Glutamatergic neuron (in vitro differentiated cells): ENCODE measurements around the gene PDLIM4. TPM values are rescaled to one million over a fixed set of nuclear protein-coding genes. Genes with fewer than 3 reads are reported as not detected.

Experiments
- DNase-seq: peaks from one replicate; pipeline ENCODE4 v3.0.0; 2022
- H3K27ac Mint-ChIP-seq: one replicate; pipeline ENCODE4 v1.8.0; 2020; ENCODE audit warnings: mild to moderate bottlenecking, mixed read lengths, inconsistent platforms; ENCODE audit not compliant: unreplicated experiment
- H3K27me3 Mint-ChIP-seq: one replicate; pipeline ENCODE4 v1.8.0; 2020; ENCODE audit warnings: mild to moderate bottlenecking, moderate library complexity, mixed read lengths, inconsistent platforms; ENCODE audit not compliant: unreplicated experiment
- H3K36me3 Mint-ChIP-seq: one replicate; pipeline ENCODE4 v1.8.0; 2020; ENCODE audit warnings: mild to moderate bottlenecking, mixed read lengths, inconsistent platforms; ENCODE audit not compliant: unreplicated experiment
- H3K4me1 Mint-ChIP-seq: one replicate; pipeline ENCODE4 v1.8.0; 2020; ENCODE audit warnings: mild to moderate bottlenecking, low read depth, mixed read lengths, inconsistent platforms; ENCODE audit not compliant: unreplicated experiment
- H3K4me3 Mint-ChIP-seq: one replicate; pipeline ENCODE4 v1.8.0; 2020; ENCODE audit warnings: mild to moderate bottlenecking, mixed read lengths, inconsistent platforms; ENCODE audit not compliant: unreplicated experiment
- H3K9me3 Mint-ChIP-seq: one replicate; pipeline ENCODE4 v1.8.0; 2020; ENCODE audit warnings: mild to moderate bottlenecking, moderate library complexity, mixed read lengths, inconsistent platforms; ENCODE audit not compliant: unreplicated experiment
- CTCF ChIP-seq: fragments of 200-600 bp; sonication (generic); IDR thresholded peaks from one replicate; pipeline ENCODE4 v1.5.0; 2021; ENCODE audit not compliant: partially characterized antibody, unreplicated experiment
- total RNA-seq: library from RNA; stranded (reverse); fragmentation: NEBNext Ultra II Directional; extraction: Animal tissue kit (Norgen Biotek cat#: 25700); gene quantifications from one replicate; pipeline ENCODE4 v1.2.1, GENCODE V29; 2021; ENCODE audit not compliant: unreplicated experiment

The PDLIM4 gene
- total RNA-seq, 1 donor from 2014 or later = 81.6 TPM

GRCh38 chr5:132289097-132289496 lies 31.6 kb downstream of the PDLIM4 start:
- Mint-ChIP-seq H3K9me3 (peaks cover 3% of the 10 kb centered on the region), H3K4me1 (peaks cover 4% of the 10 kb centered on the region), H3K36me3 (no peaks in the 10 kb centered on the region), H3K27me3 (no peaks in the 10 kb centered on the region), H3K4me3 (no peak overlapping the region), H3K27ac (no peak overlapping the region)
- no peak for DNase-seq
- TF ChIP-seq CTCF = no peak

- Mint-ChIP-seq H3K4me3 (no peak overlapping the region), H3K4me1 (peaks cover 10% of the 10 kb centered on the region), H3K9me3 (peaks cover 7% of the 10 kb centered on the region), H3K27me3 (peaks cover 5% of the 10 kb centered on the region), H3K27ac (no peak overlapping the region), H3K36me3 (no peaks in the 10 kb centered on the region)
- no peak for TF ChIP-seq CTCF
- no peak for DNase-seq
Observed at GRCh38 chr5:132291026-132291425, 33.5 kb downstream of the PDLIM4 start.

GRCh38 chr5:132293066-132293991 lies 35.8 kb downstream of the PDLIM4 start:
- TF ChIP-seq CTCF = no peak
- no peaks in the 10 kb centered on the region for H3K36me3 Mint-ChIP-seq
- peak overlapping the region; percentile 92 for H3K4me3 Mint-ChIP-seq
- DNase-seq = peak; percentile 88
- peaks cover 10% of the 10 kb centered on the region for H3K4me1 Mint-ChIP-seq
- H3K27me3 Mint-ChIP-seq = peaks cover 5% of the 10 kb centered on the region
- peaks cover 8% of the 10 kb centered on the region for H3K9me3 Mint-ChIP-seq
- peak overlapping the region; percentile 96 for H3K27ac Mint-ChIP-seq

GRCh38 chr5:132293992-132294727 lies 36.7 kb downstream of the PDLIM4 start, which contains the start of gene SLC22A4:
SLC22A4 (plus strand) TSS chr5:132294394; CDS start chr5:132294617, 223 bp downstream.
- DNase-seq = peak; percentile 94
- H3K4me1 Mint-ChIP-seq = peaks cover 10% of the 10 kb centered on the region
- H3K27me3 Mint-ChIP-seq = peaks cover 5% of the 10 kb centered on the region
- H3K36me3 Mint-ChIP-seq = no peaks in the 10 kb centered on the region
- peak within 1 kb of the TSS; percentile 92 for H3K4me3 Mint-ChIP-seq
- no peak for TF ChIP-seq CTCF
- H3K9me3 Mint-ChIP-seq = peaks cover 8% of the 10 kb centered on the region
- H3K27ac Mint-ChIP-seq = peak within 1 kb of the TSS; percentile 96
